Urinary bladder (tissue), 4 donors: ENCODE results near the gene FUBP1. TPM values are rescaled to one million over a fixed set of nuclear protein-coding genes. Genes with fewer than 3 reads are reported as not detected.

Experiments
- DNase-seq: peaks from one replicate; pipeline ENCODE4 v3.0.0-alpha.2; 2015; ENCODE audit errors: extremely low spot score
- H3K27ac ChIP-seq: one replicate; pipeline ENCODE4 v1.5.1; 2013; ENCODE audit warnings: low read depth, mild to moderate bottlenecking, moderate library complexity
- H3K36me3 ChIP-seq: one replicate; pipeline ENCODE4 v1.6.1; 2013; ENCODE audit warnings: mild to moderate bottlenecking, moderate library complexity; ENCODE audit not compliant: insufficient read depth
- H3K4me1 ChIP-seq: one replicate; pipeline ENCODE4 v1.6.1; 2013; ENCODE audit warnings: mild to moderate bottlenecking, moderate library complexity; ENCODE audit not compliant: insufficient read depth
- H3K4me3 ChIP-seq: one replicate; pipeline ENCODE4 v1.5.1; 2013; ENCODE audit warnings: low read depth, low read length
- WGBS: extraction: QIAGEN DNeasy Blood & Tissue Kit; methylation state at CpG from one replicate; pipeline ENCODE4 v1.1.7; 2013; 5-methylcytosine and 5-hydroxymethylcytosine counted together
- polyA plus RNA-seq: library from polyadenylated mRNA; stranded (reverse); fragments of 200-250 nt; gene quantifications from one replicate; pipeline ENCODE4 v1.2.3, GENCODE V29; 2013
- total RNA-seq: library from RNA; depleted of rRNA; stranded (reverse); fragments of >200 nt; gene quantifications from one replicate; pipeline ENCODE4 v1.2.3, GENCODE V29; 2014
- donor health status: healthy with polysubstance abuse.
- donor health status: healthy.

FUBP1 gene
- total and polyA plus RNA-seq, 2 donors, result 55.8 to 315 TPM

DNA sequence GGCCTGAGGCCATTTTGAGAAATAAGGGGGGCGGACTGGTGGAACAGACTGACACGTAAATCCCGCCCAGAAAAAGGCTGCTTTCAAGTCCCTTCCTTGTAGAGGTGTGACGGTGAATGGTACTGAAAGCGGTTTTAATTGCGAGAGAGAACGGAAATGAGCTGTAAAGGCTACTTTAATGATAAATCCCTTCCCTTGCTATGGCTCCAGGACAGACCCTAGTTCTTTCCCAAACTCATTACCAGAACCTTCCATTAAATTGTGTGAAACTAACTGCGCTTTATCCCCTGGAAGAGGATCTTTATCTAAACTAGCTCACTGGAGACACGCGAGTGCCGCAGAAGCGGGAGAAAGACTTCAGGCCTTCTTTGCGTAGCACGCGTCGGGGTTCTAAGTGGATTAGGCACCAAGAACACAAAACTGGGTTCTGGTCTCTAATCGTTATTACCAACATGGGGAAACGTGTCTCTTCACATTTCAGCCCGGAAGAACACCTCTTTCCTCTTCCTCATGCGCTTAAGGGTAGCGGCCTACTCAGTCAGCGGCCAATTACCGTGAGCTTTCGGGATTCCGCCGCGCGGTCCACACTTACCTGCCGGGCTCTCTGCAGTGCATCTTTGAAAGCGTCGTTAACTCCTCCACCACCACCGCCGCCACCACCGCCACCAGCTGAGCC, 441 bp downstream of the FUBP1 start:
- H3K4me3 ChIP-seq, result peak overlapping the region; percentile 58
- WGBS, result under 1% methylated on average over 34 of the region's 34 CpGs
- no peaks in the 10 kb centered on the region for H3K36me3 ChIP-seq
- peak; percentile 85 for DNase-seq
- no peaks in the 10 kb centered on the region for H3K4me1 ChIP-seq
- H3K27ac ChIP-seq, result peak overlapping the region; percentile 98

DNA sequence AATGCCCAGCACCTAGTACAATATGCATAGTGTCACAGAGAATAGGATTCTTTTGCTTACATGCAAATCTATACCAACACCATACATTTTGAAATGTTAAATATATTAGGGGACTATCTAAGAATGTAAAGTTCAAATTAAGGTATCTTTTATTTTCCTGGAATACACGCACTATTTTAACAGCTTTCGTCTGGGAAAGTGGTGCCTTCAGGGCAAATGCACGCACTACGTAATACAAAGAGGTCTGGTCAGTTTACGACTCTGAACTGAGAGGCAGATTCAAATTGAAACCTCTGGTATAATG, 931 bp downstream of the FUBP1 start:
- DNase-seq, result no peak
- H3K36me3 ChIP-seq, result no peaks in the 10 kb centered on the region
- H3K27ac ChIP-seq, result peak overlapping the region; percentile 98
- 0% methylated on average over 5 of the region's 5 CpGs for WGBS
- H3K4me3 ChIP-seq, result peak overlapping the region; percentile 58
- no peaks in the 10 kb centered on the region for H3K4me1 ChIP-seq

DNA sequence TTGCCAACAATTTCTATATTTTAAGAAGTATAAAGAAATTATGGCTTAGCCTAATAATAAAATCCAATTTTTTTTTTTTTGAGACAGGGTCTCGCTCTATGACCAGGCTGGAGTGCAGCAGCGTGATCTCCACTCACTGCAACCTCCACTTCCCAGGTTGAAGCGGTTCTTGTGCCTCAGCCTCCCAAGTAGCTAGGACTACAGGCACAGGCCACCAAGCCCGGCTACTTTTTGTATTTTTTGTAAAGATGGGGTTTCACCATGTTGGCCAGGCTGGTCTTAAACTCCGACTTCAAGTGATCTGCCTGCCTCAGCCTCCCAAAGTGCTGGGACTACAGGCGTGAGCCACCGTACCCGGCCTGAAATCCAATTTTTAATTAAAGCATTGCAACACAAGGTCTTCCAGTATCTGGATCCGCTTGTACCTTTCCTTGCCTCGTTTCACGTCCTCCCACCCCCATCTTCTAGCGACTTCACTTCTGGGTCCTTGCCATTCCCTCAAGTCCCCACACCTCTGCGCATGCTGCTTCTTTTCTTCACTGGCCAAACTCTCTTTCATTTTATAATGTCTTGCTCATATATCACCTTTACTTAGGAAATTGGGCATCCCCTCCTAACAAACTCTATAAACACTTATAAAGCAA, 2.3 kb downstream of the FUBP1 start:
- H3K4me1 ChIP-seq, result no peaks in the 10 kb centered on the region
- no peak overlapping the region for H3K4me3 ChIP-seq
- H3K27ac ChIP-seq, result no peak overlapping the region
- DNase-seq, result no peak
- peaks cover 1% of the 10 kb centered on the region for H3K36me3 ChIP-seq
- WGBS, result 78% methylated on average over 13 of the region's 13 CpGs

DNA sequence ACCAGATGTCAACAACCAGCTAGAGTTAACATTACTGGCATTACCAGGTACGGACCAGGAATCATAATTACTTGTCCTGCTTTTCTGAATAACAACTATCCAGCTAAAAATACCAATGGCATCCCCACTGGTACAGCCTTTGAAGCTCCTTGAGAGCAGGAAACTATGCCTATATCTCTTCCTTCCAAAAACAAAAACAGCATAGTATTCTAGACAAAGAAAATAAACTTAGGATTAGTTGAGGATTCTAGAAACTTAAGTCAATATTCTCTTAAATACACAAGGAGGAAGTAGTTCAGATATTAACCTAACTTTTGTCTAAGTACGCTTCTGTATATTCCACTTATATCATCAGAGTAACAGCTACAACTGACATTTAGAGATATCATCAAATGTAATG, 3.0 kb downstream of the FUBP1 start:
- Histone ChIP-seq H3K4me1 (no peaks in the 10 kb centered on the region), H3K4me3 (no peak overlapping the region), H3K36me3 (peaks cover 1% of the 10 kb centered on the region), H3K27ac (no peak overlapping the region)
- DNase-seq, result no peak
- WGBS, result 33% methylated on average over 2 of the region's 2 CpGs

DNA sequence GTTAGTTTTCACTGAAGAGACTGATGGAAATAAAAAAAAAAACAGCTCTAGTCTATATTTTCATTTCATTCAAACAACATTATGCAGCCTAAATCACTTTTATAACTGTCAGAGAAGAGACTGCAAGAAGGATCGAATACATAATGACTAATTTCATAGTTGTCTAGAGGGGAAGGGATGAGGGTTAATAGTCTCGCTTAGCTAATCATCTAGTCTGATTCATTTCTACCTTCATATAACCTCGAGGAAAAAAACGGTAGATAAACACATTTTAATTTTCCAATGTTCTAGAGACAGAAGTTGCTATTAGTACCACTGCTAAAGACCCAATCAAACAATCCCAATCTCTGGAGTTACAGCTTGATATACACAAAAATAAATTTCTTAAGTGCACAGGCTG, 3.5 kb downstream of the FUBP1 start:
- Histone ChIP-seq H3K4me1 (no peaks in the 10 kb centered on the region), H3K27ac (no peak overlapping the region), H3K36me3 (peaks cover 1% of the 10 kb centered on the region), H3K4me3 (no peak overlapping the region)
- 28% methylated on average over 4 of the region's 4 CpGs for WGBS
- DNase-seq, result no peak

DNA sequence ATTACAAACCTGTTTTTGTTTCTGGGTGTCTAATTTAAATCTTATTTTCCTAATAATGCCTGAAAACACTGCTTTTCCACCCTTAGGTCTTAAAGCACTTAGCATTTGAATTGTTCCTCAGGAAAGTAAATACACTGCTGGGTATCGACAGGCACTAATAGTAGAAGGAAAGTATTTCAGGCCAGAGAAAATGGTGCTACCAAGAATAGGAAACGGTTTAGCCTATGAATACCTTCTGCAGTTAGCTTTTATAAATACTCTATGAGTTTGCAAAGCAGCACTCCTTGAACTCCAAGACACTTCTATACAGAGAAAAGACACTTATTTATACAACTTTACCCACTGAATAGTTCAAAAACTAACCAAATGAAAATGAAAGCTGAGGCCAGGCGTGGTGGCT, 6.8 kb downstream of the FUBP1 start:
- WGBS, result 83% methylated on average over 3 of the region's 3 CpGs
- H3K4me3 ChIP-seq, result no peak overlapping the region
- no peak for DNase-seq
- no peak overlapping the region for H3K27ac ChIP-seq
- H3K36me3 ChIP-seq, result peaks cover 1% of the 10 kb centered on the region
- H3K4me1 ChIP-seq, result no peaks in the 10 kb centered on the region

DNA sequence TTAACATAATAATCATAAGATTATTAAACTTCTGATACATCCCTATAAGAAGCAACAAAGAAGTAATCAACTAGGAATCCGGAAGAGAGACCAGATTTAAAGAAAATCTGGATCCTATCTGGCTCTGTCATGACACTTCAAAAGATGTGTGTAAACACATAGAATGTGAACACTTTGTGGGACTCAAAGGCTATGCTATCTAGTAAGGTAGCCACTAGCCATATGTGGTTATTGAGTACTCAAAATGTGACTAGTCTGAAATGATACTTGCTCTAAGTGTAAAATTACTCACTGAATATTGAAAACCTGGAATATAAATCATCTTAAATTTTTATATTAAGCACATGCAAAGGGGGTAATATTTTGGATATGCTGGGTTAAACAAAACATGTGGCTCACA, 8.7 kb downstream of the FUBP1 start:
- WGBS, result 48% methylated on average over 1 of the region's 1 CpG
- no peak overlapping the region for H3K27ac ChIP-seq
- H3K4me3 ChIP-seq, result no peak overlapping the region
- H3K36me3 ChIP-seq, result peaks cover 1% of the 10 kb centered on the region
- H3K4me1 ChIP-seq, result no peaks in the 10 kb centered on the region
- DNase-seq, result no peak

DNA sequence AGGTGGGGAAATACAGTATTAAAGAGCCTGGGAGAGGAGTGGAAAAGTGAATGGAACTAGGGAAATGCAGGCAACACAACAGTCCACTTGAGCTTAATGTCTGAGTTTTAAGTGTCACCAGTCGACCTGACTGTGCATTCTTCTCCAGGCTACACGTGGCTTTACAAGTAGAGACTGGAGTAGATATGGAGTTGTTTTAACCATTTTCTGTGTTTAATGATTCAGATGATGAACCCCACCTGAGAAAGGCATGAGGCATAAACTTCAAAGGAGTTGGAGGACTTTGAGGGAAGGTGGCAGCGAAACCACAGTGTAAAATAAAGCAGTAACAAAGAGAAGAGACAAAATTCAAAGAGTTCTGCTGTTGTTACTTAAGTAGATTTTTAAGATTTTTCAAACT, 12.6 kb downstream of the FUBP1 start:
- DNase-seq, result no peak
- H3K36me3 ChIP-seq, result peaks cover 4% of the 10 kb centered on the region
- no peak overlapping the region for H3K27ac ChIP-seq
- 82% methylated on average over 3 of the region's 3 CpGs for WGBS
- no peaks in the 10 kb centered on the region for H3K4me1 ChIP-seq
- no peak overlapping the region for H3K4me3 ChIP-seq

DNA sequence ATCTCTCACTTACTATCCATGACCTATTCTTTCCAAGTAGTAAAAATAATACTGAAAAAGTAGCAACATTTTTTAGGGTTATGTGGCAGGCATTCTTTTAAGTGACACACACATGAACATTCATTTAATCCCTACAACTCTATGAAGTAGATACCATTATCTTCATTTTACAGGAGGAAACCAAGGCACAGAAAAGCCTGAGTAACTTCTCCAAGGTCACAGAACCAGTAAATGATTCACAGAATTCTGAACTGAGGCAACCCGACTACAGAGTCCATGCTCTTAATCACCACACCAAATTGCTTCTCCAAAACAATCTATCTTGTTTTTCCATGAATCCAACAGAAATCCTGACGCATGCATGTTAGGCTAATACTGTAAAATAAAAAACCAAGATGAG, 17.5 kb downstream of the FUBP1 start:
- Histone ChIP-seq H3K27ac (no peak overlapping the region), H3K36me3 (peaks cover 13% of the 10 kb centered on the region), H3K4me1 (no peaks in the 10 kb centered on the region), H3K4me3 (no peak overlapping the region)
- no peak for DNase-seq
- 85% methylated on average over 2 of the region's 2 CpGs for WGBS

DNA sequence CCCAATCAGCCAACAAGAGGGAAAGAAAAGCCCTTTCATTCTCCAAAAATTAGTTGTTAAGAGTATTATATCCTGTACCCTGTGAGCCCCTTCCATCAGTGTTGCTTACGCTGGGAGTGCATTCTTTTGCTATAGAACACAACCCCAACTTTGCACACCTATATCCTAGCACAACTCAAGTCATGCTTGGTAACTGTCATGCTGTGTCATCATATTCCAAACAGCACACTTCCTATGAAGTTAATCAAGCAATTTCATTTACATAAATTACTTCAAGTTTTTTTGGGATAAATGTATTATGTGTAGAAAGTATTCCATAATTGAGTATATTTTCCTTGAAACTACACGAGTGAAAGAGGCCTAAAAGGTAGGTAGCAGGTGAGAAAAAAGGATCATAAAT, 20.0 kb downstream of the FUBP1 start:
- Histone ChIP-seq H3K36me3 (peaks cover 17% of the 10 kb centered on the region), H3K4me1 (no peaks in the 10 kb centered on the region), H3K27ac (no peak overlapping the region), H3K4me3 (no peak overlapping the region)
- 86% methylated on average over 2 of the region's 2 CpGs for WGBS
- no peak for DNase-seq

DNA sequence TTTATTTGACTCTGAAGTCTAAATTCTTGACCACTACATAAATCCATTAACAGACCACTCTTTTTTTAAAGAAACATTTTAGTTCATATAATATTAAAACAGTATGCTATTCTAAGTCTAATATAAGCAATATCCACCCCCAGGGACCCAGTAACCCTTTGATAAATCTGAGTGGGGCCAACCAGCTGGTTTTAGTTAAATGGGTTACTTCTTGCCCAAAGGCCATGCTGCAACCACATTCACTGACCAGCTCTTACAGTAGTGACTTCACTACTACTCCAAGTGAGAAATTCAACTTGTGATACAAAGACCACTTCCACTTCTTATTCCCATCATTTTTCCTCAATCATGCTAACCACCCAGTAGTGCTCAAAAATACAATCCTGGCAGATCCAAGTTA, 20.5 kb downstream of the FUBP1 start:
- Histone ChIP-seq H3K27ac (no peak overlapping the region), H3K4me1 (no peaks in the 10 kb centered on the region), H3K36me3 (peaks cover 15% of the 10 kb centered on the region), H3K4me3 (no peak overlapping the region)
- no peak for DNase-seq

DNA sequence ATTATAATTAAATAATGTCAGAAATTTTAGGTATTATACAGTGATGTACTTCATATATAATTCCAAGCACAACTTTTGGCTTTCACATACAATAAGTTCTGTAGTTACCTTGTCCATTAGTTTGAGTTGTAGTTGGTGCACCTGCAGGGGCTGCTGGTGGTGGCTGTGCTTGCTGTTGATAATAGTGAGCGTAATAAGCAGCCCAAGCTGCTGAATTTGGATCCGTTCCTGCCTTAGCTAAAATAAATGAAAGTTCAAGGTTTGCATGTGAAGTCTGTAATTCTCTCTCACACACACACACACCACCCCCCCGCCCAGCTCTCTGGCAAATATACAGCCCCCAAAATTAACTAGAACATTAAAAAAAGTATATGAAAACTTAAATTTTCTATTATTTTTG, 22.4 kb downstream of the FUBP1 start:
- Histone ChIP-seq H3K27ac (no peak overlapping the region), H3K4me1 (no peaks in the 10 kb centered on the region), H3K36me3 (peaks cover 14% of the 10 kb centered on the region), H3K4me3 (no peak overlapping the region)
- WGBS, result 87% methylated on average over 3 of the region's 3 CpGs
- DNase-seq, result no peak

DNA sequence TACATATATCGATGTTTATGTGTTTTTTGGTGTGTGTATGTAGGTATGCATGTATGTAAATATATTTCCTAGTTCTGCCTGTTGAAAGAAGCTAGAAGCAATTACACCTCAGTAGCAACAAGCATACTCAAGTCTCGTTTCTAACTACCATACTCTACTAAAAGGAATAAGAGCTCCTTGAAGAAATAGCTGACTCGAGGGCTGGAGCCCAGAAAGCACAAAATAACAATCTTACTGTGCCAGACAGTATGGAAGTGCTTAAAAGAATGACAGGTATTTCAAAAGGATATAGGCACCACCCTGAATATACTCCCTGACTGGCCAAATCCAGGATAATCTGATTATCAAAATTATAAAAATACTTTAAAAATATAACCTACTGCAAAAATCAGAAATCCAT, 23.2 kb downstream of the FUBP1 start:
- H3K4me3 ChIP-seq, result no peak overlapping the region
- H3K36me3 ChIP-seq, result peaks cover 14% of the 10 kb centered on the region
- 87% methylated on average over 3 of the region's 3 CpGs for WGBS
- DNase-seq, result no peak
- H3K4me1 ChIP-seq, result no peaks in the 10 kb centered on the region
- H3K27ac ChIP-seq, result no peak overlapping the region

DNA sequence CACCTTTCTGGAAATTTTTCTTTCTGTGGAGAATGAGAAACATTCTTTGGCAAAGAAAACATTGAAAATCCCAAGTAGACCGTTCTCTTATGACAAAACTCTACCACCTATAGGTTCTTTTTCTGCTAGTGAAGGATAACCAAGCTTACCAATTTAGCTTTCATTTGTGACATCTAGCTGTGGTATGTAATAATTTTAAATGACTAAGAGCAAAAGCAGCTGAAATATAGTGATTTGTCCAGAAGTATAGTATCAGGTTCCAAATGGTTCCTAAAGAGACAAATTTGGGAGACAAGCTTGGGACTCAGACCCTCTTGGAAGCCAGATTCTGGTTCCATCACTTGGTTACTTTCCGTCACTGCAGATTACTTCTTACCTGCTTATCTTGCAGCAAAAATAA, 24.4 kb downstream of the FUBP1 start:
- Histone ChIP-seq H3K27ac (no peak overlapping the region), H3K4me3 (no peak overlapping the region), H3K4me1 (no peaks in the 10 kb centered on the region), H3K36me3 (peaks cover 9% of the 10 kb centered on the region)
- 93% methylated on average over 2 of the region's 2 CpGs for WGBS
- DNase-seq, result no peak

DNA sequence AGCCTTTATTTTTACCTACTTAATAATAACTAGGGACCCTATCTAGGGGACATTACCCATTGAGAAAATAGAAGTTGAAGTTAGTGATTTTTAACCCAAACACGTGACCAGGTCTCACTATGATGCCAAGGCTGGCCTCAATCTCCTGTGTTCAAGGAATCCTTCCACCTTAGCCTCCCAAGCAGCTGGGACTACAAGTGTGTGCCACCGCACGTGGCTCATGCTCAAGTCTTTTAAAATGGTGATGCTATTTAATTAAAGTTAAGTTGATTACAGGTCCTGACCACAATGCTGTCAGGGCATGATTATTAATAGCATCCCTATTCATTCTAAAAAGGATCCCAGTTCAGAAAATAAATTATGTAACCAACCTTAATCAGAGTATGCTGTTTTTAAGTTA, 25.0 kb downstream of the FUBP1 start:
- Histone ChIP-seq H3K4me1 (no peaks in the 10 kb centered on the region), H3K36me3 (peaks cover 7% of the 10 kb centered on the region), H3K4me3 (no peak overlapping the region), H3K27ac (no peak overlapping the region)
- no peak for DNase-seq
- WGBS, result 97% methylated on average over 3 of the region's 3 CpGs
